Adipocyte (in vitro differentiated cells): ENCODE data around the gene TUBGCP2.
A peak's percentile ranks its signal among the peaks of the same experiment; 100 is the strongest.

Source experiments
- DNase-seq: peaks from one replicate; pipeline ENCODE4 v3.0.0-alpha.2; 2015; ENCODE audit warnings: low read depth
- H3K27me3 ChIP-seq: replicated peaks from 2 replicates; pipeline ENCODE4 v1.7.0; 2013; ENCODE audit warnings: mild to moderate bottlenecking, low read length, moderate library complexity; ENCODE audit not compliant: control insufficient read depth, insufficient read depth
- H3K36me3 ChIP-seq: 2 replicates; pipeline ENCODE4 v1.7.0; 2013; ENCODE audit warnings: low read length, mild to moderate bottlenecking, moderate library complexity; ENCODE audit not compliant: control insufficient read depth, insufficient read depth, severe bottlenecking
- H3K4me1 ChIP-seq: 2 replicates; pipeline ENCODE4 v1.7.0; 2013; ENCODE audit warnings: mild to moderate bottlenecking, low read length, moderate library complexity; ENCODE audit not compliant: control insufficient read depth, insufficient read depth
- H3K4me3 ChIP-seq: 2 replicates; pipeline ENCODE4 v1.7.0; 2013; ENCODE audit warnings: mild to moderate bottlenecking, low read length, moderate library complexity
- H3K9ac ChIP-seq: 2 replicates; pipeline ENCODE4 v1.7.0; 2013; ENCODE audit warnings: mild to moderate bottlenecking, low read length, moderate library complexity
- H3K9me3 ChIP-seq: 2 replicates; pipeline ENCODE4 v1.7.0; 2013; ENCODE audit warnings: mild to moderate bottlenecking, low read length, moderate library complexity; ENCODE audit not compliant: control insufficient read depth

Gene TUBGCP2

GRCh38 chr10:133281628-133282372, 26.9 kb downstream of the TUBGCP2 start:
- H3K36me3 ChIP-seq: peaks cover 71% of the 10 kb centered on the region
- H3K27me3 ChIP-seq: no peaks in the 10 kb centered on the region

GRCh38 chr10:133281084-133281483, 27.6 kb downstream of the TUBGCP2 start:
- Histone ChIP-seq H3K27me3 (peaks cover 4% of the 10 kb centered on the region), H3K36me3 (peaks cover 64% of the 10 kb centered on the region), H3K4me3 (no peak overlapping the region), H3K9me3 (no peaks in the 10 kb centered on the region), H3K4me1 (no peaks in the 10 kb centered on the region), H3K9ac (no peak overlapping the region)
- no peak for DNase-seq

More at GRCh38 chr10:133281628-133282372, 26.9 kb downstream of the TUBGCP2 start:
- H3K4me1 ChIP-seq: no peaks in the 10 kb centered on the region
- no peak overlapping the region for H3K4me3 ChIP-seq
- DNase-seq: no peak
- H3K9me3 ChIP-seq: no peaks in the 10 kb centered on the region
- H3K9ac ChIP-seq: no peak overlapping the region

GRCh38 chr10:133280391-133281059, 28.1 kb downstream of the TUBGCP2 start:
- Histone ChIP-seq H3K36me3 (peaks cover 58% of the 10 kb centered on the region), H3K9me3 (no peaks in the 10 kb centered on the region)

GRCh38 chr10:133279326-133280226, 29.1 kb downstream of the TUBGCP2 start:
- Histone ChIP-seq H3K4me1 (no peaks in the 10 kb centered on the region), H3K27me3 (peaks cover 8% of the 10 kb centered on the region), H3K4me3 (no peak overlapping the region), H3K36me3 (peaks cover 49% of the 10 kb centered on the region), H3K9me3 (no peaks in the 10 kb centered on the region), H3K9ac (no peak overlapping the region)
- no peak for DNase-seq

More at GRCh38 chr10:133280391-133281059, 28.1 kb downstream of the TUBGCP2 start:
- H3K4me1 ChIP-seq: no peaks in the 10 kb centered on the region
- no peak overlapping the region for H3K9ac ChIP-seq
- H3K27me3 ChIP-seq: peaks cover 8% of the 10 kb centered on the region
- DNase-seq: no peak
- H3K4me3 ChIP-seq: no peak overlapping the region

GRCh38 chr10:133278577-133279265, 30.0 kb downstream of the TUBGCP2 start:
- Histone ChIP-seq H3K9me3 (no peaks in the 10 kb centered on the region), H3K36me3 (peaks cover 40% of the 10 kb centered on the region), H3K4me1 (no peaks in the 10 kb centered on the region), H3K4me3 (no peak overlapping the region), H3K27me3 (peaks cover 8% of the 10 kb centered on the region), H3K9ac (no peak overlapping the region)
- peak; percentile 25 for DNase-seq

GRCh38 chr10:133277993-133278576, 30.6 kb downstream of the TUBGCP2 start:
- DNase-seq: no peak
- Histone ChIP-seq H3K27me3 (peaks cover 8% of the 10 kb centered on the region), H3K9me3 (no peaks in the 10 kb centered on the region), H3K36me3 (peaks cover 34% of the 10 kb centered on the region), H3K9ac (no peak overlapping the region), H3K4me1 (no peaks in the 10 kb centered on the region), H3K4me3 (no peak overlapping the region)

- peaks cover 27% of the 10 kb centered on the region for H3K36me3 ChIP-seq
- no peak overlapping the region for H3K4me3 ChIP-seq
- no peak overlapping the region for H3K9ac ChIP-seq
- no peaks in the 10 kb centered on the region for H3K4me1 ChIP-seq
- H3K27me3 ChIP-seq: peaks cover 8% of the 10 kb centered on the region
- H3K9me3 ChIP-seq: no peaks in the 10 kb centered on the region
- no peak for DNase-seq
Observed at GRCh38 chr10:133277277-133277992, 31.2 kb downstream of the TUBGCP2 start.

- no peaks in the 10 kb centered on the region for H3K9me3 ChIP-seq
- H3K27me3 ChIP-seq: peaks cover 8% of the 10 kb centered on the region
- H3K36me3 ChIP-seq: peaks cover 19% of the 10 kb centered on the region
- no peak within 1 kb of the TSS for H3K9ac ChIP-seq
- H3K4me3 ChIP-seq: no peak within 1 kb of the TSS
- DNase-seq: peak; percentile 27
- H3K4me1 ChIP-seq: no peaks in the 10 kb centered on the region
Observed at GRCh38 chr10:133276435-133277201, 32.1 kb downstream of the TUBGCP2 start, which contains the start of gene ADAM8. Gene ADAM8 (minus strand): TSS chr10:133276868. CDS start chr10:133276817, 51 bp downstream.

GRCh38 chr10:133276100-133276434, 32.6 kb downstream of the TUBGCP2 start:
- H3K9me3 ChIP-seq: no peaks in the 10 kb centered on the region
- no peak overlapping the region for H3K9ac ChIP-seq
- H3K36me3 ChIP-seq: peaks cover 14% of the 10 kb centered on the region
- peaks cover 8% of the 10 kb centered on the region for H3K27me3 ChIP-seq
- no peak overlapping the region for H3K4me3 ChIP-seq
- DNase-seq: no peak
- H3K4me1 ChIP-seq: no peaks in the 10 kb centered on the region
